ENCODE results near the gene PPP1CA.

Gene PPP1CA

GRCh38 chr11:67367761-67368227 lies 33.9 kb downstream of the PPP1CA start:
- no peak for DNase-seq

- no peak for DNase-seq
Measured at GRCh38 chr11:67366961-67367760, 34.5 kb downstream of the PPP1CA start.

DNA sequence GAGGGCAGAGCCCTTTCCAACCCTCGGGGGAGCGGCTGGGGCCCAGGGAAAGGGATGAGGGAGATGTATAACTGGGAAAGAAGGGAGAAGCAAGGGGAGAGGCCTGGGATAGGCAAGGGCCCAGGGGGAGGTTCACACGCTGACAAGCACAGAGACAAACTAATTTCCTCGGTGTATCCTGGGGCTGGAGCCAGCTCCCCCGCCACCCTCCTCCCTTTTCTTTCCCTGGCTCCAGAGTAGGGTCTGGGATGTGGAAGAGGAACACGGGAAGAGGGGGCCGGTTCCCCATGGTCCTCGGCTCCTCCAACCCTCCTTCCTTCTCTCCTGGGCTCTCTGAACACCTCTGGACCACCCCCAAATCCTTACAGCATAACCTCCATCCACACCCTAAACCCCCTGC lies 35.1 kb downstream of the PPP1CA start:
- DNase-seq, result no peak

- no peak for DNase-seq
Measured at GRCh38 chr11:67365736-67366444, 35.8 kb downstream of the PPP1CA start.

DNA sequence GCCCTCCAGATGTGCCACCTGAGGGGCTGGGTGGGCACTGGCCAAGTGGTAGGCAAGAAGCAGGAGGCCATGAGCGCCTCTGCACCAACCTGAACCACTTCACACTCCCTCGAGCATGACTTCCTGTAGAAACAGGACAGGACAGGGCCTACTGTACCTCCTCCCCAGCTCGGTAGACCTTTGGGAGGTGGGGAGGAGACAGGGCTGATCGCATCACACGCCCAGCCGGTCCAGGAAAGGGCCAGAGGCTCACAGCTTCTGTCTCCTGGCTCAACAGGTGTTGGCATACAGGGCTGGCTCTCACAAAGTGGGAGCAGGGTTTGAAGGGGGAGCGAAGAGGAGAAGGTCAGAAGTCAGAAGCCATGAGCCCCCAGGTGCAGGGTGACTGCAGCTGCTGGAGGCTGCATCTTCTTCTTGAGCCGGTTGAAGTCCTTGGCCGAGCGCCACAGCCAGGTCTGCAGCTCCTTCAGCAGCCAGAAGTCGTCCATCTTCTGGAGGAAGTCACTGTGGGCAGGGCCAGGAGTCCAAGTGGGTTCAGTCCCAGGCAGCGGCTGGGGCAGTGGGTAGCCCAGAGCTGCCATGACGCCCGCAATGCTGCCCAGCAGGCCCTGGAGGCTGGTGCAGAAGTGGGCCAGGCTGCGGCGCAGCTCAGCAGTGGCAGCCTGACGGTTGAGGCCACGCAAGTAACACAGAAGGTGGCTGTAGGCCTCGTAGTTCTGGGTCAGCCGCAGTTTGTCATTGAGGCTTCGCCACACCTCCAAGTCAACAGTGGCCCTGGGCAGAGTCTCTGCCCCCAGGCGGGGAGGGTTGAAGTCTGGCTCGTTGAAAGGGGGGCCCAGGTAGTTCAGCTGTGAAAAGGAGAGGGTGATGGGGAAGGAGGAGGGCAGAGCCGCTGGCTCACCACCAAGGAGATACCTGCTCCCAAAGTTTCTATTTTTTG lies 36.6 kb downstream of the PPP1CA start:
- no peak for DNase-seq

GRCh38 chr11:67364169-67364568 lies 37.5 kb downstream of the PPP1CA start:
- no peak for DNase-seq

DNA sequence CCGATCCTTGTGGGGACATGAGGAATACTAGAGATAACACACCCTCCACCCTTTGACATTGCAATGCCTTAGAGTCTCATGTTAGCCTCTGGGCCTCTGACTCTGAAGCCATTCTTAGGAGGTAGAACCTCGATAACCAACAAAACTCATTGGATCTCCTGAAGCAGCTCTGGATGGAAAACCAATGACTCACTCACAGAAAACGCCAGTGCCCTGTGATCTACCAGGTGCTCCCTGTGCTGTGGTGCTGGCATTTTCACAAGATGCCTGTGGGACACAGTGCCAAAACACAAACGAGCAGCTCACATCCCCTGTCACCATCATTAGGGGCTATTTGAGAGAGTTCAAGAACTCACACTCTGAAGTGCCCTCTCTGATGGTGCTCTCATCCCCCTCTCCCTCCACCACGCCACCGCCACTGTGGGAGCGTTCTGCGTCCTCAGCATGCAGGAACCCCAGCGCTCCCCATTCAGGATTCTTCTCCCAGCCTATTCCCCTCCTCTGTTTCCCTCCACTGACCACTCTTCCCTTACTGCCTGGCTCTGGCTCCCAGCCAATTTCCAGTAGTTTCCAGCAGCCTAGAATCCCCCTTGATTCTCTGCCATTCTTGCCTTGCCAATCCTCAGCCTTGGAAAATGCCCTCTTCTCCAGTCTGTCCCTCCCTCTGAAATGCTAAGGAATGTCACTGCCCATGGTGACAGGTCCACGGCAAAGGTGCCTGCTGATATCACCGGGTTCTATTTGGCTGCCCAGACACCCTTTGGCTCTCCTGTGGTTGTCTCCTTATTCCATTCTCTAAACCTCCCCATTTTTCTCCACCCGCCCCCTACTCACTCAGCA lies 43.6 kb downstream of the PPP1CA start:
- no peak for DNase-seq

DNA sequence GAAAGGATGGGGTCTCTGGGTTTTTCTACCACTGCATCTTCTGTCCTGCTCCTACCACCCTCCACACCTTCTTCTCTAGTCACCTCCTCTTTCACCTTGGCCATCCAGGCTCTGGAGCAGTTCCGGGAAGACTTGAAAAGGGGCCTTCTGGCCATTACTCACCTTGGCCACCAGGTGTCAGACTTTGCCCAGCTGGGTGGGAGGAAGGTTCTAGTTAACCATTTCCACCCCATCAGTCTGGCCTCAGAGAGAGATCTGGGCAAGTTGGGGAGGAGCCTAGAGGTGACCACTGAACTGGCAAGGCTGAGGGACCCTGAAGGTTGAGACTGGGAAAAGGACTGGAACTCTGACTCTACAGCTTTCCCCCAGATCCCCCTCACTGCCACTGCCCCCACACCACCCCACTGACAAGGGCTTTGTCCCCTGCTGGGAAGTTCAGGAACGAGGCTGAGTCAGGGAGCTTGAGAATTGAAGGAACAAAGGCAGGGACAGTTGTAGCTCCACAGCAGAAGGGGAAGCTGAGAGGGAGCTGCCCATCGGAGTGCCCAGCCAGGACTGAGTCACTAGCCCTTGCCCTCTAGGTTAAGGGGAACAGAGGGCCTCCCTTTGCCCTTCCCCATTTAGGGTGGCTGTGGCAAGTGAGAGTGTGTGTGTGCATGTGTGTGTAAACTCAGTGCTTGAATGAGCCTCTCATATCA lies 44.6 kb downstream of the PPP1CA start:
- peak; percentile 63 for DNase-seq

- DNase-seq, result no peak
Measured at GRCh38 chr11:67356387-67356863, 45.2 kb downstream of the PPP1CA start.

DNA sequence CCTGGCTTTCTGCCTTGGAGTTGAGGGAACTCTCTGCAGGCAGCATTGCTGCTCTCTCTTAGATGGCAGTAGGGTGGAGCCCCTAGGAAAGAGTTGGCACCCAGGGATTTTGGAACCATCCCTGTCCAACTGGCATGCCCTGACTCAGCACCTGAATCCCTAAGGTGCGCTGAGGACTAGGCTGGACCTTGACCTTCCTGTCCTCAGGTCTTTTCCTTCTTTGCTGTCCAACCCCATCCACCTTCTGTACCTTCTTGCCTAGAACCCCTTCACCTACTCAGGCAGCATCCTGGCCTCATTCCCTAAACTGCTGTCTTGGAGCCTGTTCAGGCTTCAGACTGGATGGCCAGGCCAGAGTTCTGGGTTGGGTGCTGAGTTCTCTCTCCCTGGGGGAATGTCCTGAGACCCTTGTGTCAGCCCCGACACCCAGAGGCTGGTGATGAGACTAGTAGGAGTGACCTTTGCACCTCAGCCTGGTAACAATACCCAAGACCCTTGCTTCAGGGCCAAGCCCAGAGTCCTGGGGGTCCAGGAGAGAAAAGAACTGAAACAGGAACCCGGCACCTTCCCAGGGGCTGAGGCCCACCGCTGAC lies 45.8 kb downstream of the PPP1CA start:
- no peak for DNase-seq

GRCh38 chr11:67355023-67355793 lies 46.5 kb downstream of the PPP1CA start:
- no peak for DNase-seq

GRCh38 chr11:67354075-67355022 lies 47.3 kb downstream of the PPP1CA start:
- no peak for DNase-seq

DNA sequence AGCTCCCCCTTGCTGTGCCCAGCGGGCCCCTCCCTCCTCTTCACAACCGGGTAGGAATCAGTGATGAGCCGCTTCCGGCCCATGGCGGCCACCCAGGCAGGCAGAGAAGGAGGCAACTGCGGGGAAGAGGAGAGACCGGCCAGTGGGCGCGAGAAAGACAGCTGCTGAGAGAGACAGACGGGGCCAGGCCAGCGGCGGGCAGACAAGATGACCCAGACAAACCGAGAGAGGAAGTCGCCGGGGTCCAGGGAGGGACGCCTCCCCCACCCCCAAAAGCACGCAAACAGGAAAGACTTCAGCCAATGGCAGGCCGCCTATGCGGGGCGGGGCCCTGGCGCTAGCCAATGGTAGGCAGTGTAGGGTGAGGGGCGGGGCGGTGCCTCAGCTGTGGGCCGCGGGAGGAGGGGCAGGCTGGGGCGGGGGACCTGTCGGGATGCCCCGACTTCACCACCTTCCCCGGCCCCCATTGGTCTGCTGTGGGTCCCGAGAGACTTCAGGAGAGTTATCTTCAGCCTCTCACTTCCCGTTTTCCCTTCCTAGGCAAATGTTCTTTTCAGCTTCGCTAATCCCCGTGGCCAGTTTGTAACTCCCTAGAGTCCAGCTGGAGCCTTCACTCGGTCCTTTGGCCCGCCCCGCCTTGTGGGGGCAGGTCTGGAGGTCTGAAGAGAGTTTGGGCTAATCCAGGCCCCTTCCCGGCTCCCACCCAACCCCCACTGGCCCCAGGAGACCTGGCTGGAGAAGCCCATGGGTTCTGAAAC lies 48.2 kb downstream of the PPP1CA start, which contains the start of gene POLD4:
Gene POLD4, minus strand, starts transcription at position 230 of the 758 bp plus-strand sequence. Its CDS starts 147 bp downstream, at position 83.
- peak; percentile 97 for DNase-seq

- DNase-seq, result peak; percentile 68
Measured at GRCh38 chr11:67352546-67353316, 48.9 kb downstream of the PPP1CA start.

- DNase-seq, result peak; percentile 60
Measured at GRCh38 chr11:67351275-67352005, 50.2 kb downstream of the PPP1CA start.

DNA sequence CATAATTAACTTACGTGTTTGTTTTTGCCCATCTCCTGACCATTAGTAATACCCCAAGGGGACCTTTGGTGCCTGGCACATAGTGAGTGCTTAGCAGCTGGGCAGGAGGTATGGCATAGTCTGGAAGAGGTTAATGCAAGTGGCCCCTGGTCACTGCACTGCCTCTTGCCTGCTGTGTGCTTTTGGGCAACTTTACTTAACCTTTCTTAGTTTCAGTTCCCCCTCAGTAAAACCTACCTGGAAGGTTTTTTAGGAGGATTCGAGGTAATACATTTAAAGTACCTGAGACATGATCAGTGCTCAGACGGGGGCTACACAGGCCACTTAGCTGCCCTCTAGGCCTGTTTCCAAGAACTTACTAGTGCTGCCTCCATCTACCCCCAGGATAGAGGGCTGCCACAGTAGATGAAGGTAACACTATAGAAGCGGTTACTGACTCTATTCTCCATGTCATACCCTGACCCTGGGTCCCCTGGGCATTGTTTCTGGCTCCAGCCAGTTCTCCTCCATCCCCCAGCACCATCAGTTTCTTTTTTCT lies 51.7 kb downstream of the PPP1CA start:
- DNase-seq, result no peak
